ENCODE measurements around the gene GATAD2A. TPM values are rescaled to one million over a fixed set of nuclear protein-coding genes. Genes with fewer than 3 reads are reported as not detected.
A peak's percentile ranks its signal among the peaks of the same experiment; 100 is the strongest.

Gene GATAD2A
- total and polyA plus RNA-seq, 9 of the 15 experiments (the other 6 are each of a cell fraction or from before 2014, with no cell fraction given) = 2.4 to 226 (median 44.2) TPM

GRCh38 chr19:19460761-19461265, 55.3 kb downstream of the GATAD2A start (continued):
- TF ChIP-seq MGA (IDR thresholded peaks at IDR 0.05) (peak; percentile 38; the same call in 1 of the 2 replicates), GTF2B (IDR thresholded peaks at IDR 0.05; ENCODE audit: extremely low read depth, insufficient read length) (no peak)
